Right lobe of liver (tissue), 6 donors: Measurements from ENCODE around the gene TENM4. TPM values are rescaled to one million over a fixed set of nuclear protein-coding genes. Genes with fewer than 3 reads are reported as not detected.

Experiments used
- ATAC-seq, 4 donors: fragments of 200-7000 bp; cut with Tn5 transposase; one replicate each; pipeline ENCODE4 v1.9.1; 2020; ENCODE audit warnings: mild to moderate bottlenecking in 4 of 4, moderate library complexity in 4 of 4
- DNase-seq, 3 donors: peaks; one replicate each; pipeline ENCODE4 v3.0.0-alpha.2; 2020
- H3K27ac ChIP-seq, 3 donors: fragments of 200-600 bp; one replicate each; pipeline ENCODE4 v1.8.0; 2022
- H3K27me3 ChIP-seq, 2 donors: fragments of 200-600 bp; one replicate each; pipeline ENCODE4 v1.8.0; 2022
- H3K36me3 ChIP-seq, 4 donors: fragments of 200-600 bp; sonication (generic) in 1 of 4; one replicate each; pipeline versions ENCODE4 v1.5.1 to v1.8.0; 2017 to 2022; ENCODE audit warnings: control low read depth in 1 of 4
- H3K4me1 ChIP-seq, 4 donors: fragments of 200-600 bp; sonication (generic) in 1 of 4; one replicate each; pipeline versions ENCODE4 v1.5.1 to v1.8.0; 2017 to 2022; ENCODE audit warnings: control low read depth in 1 of 4
- H3K4me3 ChIP-seq, 3 donors: fragments of 200-600 bp; one replicate each; pipeline ENCODE4 v1.8.0; 2022
- H3K9me3 ChIP-seq, 4 donors: fragments of 200-600 bp; sonication (generic) in 1 of 4; one replicate each; pipeline versions ENCODE4 v1.5.1 to v1.8.0; 2017 to 2022; ENCODE audit warnings: control low read depth in 1 of 4
- CTCF ChIP-seq, 4 donors: fragments of 200-600 bp in 3 of 4; fragments of 450-650 bp in 1 of 4; IDR thresholded peaks; one replicate each; pipeline versions ENCODE4 v1.5.1 to v1.8.0; 2016 to 2022; ENCODE audit warnings: antibody characterized with exemption in 4 of 4, mild to moderate bottlenecking in 2 of 4
- POLR2A ChIP-seq: fragments of 450-650 bp; IDR thresholded peaks from one replicate; pipeline ENCODE4 v1.6.1; 2017; ENCODE audit warnings: antibody characterized with exemption, mild to moderate bottlenecking
- WGBS: methylation state at CpG from one replicate; pipeline ENCODE4 v1.1.6; 2018; ENCODE audit warnings: low coverage, low lambda C conversion rate; ENCODE audit not compliant: insufficient coverage; ENCODE audit errors: missing lambda C conversion rate; 5-methylcytosine and 5-hydroxymethylcytosine counted together
- intact Hi-C, 2 donors: fragments of 100-400 bp; cut with DNase I; formaldehyde crosslinking; loops; one replicate each; pipeline versions ENCODE4 v1.11.2 to v1.14.1; 2022
- total RNA-seq, 6 experiments: library from RNA; depleted of rRNA in 2 of 6; stranded (reverse); fragments of >200 nt in 2 of 6; fragmentation: NEBNext Ultra II Directional in 3 of 6; extraction: Animal tissue kit (Norgen Biotek cat#: 25700) in 3 of 6; gene quantifications; one replicate each; pipeline versions ENCODE4 v1.1.0 to v1.2.4, GENCODE V29; 2016 to 2023
- donor health status: DM: no; HTN: yes; CAD: no.
- donor health status: DM: no; HTN: no; CAD: no.
- donor health status: DM: no; HTN: no; CAD: no.
- donor health status: DM: no; HTN: yes; CAD: no.
- donor health status: DM: no; HTN: yes; CAD: no.

Gene TENM4
- total RNA-seq, 6 experiments from 2014 or later, result 0.04 to 0.58 (median 0.14) TPM; not detected in 2

- no peaks in the 10 kb centered on the region for H3K4me1 ChIP-seq
- DNase-seq (no peak), ATAC-seq (no peak)
- H3K27me3 ChIP-seq, result no peaks in the 10 kb centered on the region
- no peaks in the 10 kb centered on the region for H3K36me3 ChIP-seq
- TF ChIP-seq POLR2A (no peak), CTCF (IDR thresholded peaks at IDR 0.05) (no peak)
- WGBS, result 73% methylated on average over 5 of the region's 7 CpGs
- H3K9me3 ChIP-seq, result no peaks in the 10 kb centered on the region
- no peak overlapping the region for H3K4me3 ChIP-seq
- no peak overlapping the region for H3K27ac ChIP-seq
- intact Hi-C loops, result no loop called here
Measured at GRCh38 chr11:78810559-78811009, 630.2 kb downstream of the TENM4 start.

GRCh38 chr11:78809931-78810541 is 630.8 kb downstream of the TENM4 start:
- WGBS, result 70% methylated on average over 5 of the region's 7 CpGs
- intact Hi-C loops, result no loop called here
- ATAC-seq, result peak in 1 of 4 donors; percentile 34

GRCh38 chr11:78808923-78809322 is 631.9 kb downstream of the TENM4 start:
- no peak for ATAC-seq
- no peaks in the 10 kb centered on the region for H3K27me3 ChIP-seq
- TF ChIP-seq POLR2A, result no peak
- no peak for TF ChIP-seq CTCF (IDR thresholded peaks at IDR 0.05)
- no peak overlapping the region for H3K27ac ChIP-seq
- WGBS, result 51% methylated on average over 4 of the region's 4 CpGs
- H3K36me3 ChIP-seq, result no peaks in the 10 kb centered on the region
- H3K4me3 ChIP-seq, result no peak overlapping the region
- H3K4me1 ChIP-seq, result no peaks in the 10 kb centered on the region
- no peak for DNase-seq
- intact Hi-C loops, result no loop called here
- H3K9me3 ChIP-seq, result no peaks in the 10 kb centered on the region

More at GRCh38 chr11:78809931-78810541, 630.8 kb downstream of the TENM4 start:
- H3K4me3 ChIP-seq, result no peak overlapping the region
- no peaks in the 10 kb centered on the region for H3K9me3 ChIP-seq
- no peak overlapping the region for H3K27ac ChIP-seq
- no peaks in the 10 kb centered on the region for H3K36me3 ChIP-seq
- DNase-seq, result no peak
- no peaks in the 10 kb centered on the region for H3K4me1 ChIP-seq
- H3K27me3 ChIP-seq, result no peaks in the 10 kb centered on the region
- TF ChIP-seq POLR2A, result no peak
- no peak for TF ChIP-seq CTCF (IDR thresholded peaks at IDR 0.05)

GRCh38 chr11:78807351-78807750 is 633.5 kb downstream of the TENM4 start:
- DNase-seq, result no peak
- WGBS, result 73% methylated on average over 1 of the region's 2 CpGs
- no peak overlapping the region for H3K4me3 ChIP-seq

More at GRCh38 chr11:78807351-78807750, 633.5 kb downstream of the TENM4 start:
- no peak overlapping the region for H3K27ac ChIP-seq
- H3K27me3 ChIP-seq, result no peaks in the 10 kb centered on the region
- no peak for ATAC-seq
- no peaks in the 10 kb centered on the region for H3K36me3 ChIP-seq
- intact Hi-C loops, result no loop called here
- no peaks in the 10 kb centered on the region for H3K4me1 ChIP-seq
- TF ChIP-seq POLR2A (no peak), CTCF (IDR thresholded peaks at IDR 0.05) (no peak)
- no peaks in the 10 kb centered on the region for H3K9me3 ChIP-seq
